GM10248 (cell line): ENCODE measurements around the gene JAG2.

Experiments used
- CTCF ChIA-PET: fragments of 300-600 bp; sonication (Branson Sonifier 250); formaldehyde crosslinking; extraction: SDS; loops from one replicate; lab custom pipeline; 2021; ENCODE audit warnings: antibody characterized with exemption; lab: Yijun Ruan, JAX
- POLR2A ChIA-PET: fragments of 350-650 bp; sonication (Branson Sonifier 250); formaldehyde crosslinking; extraction: SDS; loops from one replicate; lab custom pipeline; 2020; ENCODE audit warnings: antibody characterized with exemption; lab: Yijun Ruan, JAX
- DNase-seq: peaks from one replicate; pipeline ENCODE4 v3.0.0; 2012; ENCODE audit errors: extremely low spot score
- CTCF ChIP-seq: IDR thresholded peaks from 2 replicates; pipeline ENCODE4 v1.5.1; 2012; ENCODE audit warnings: mild to moderate bottlenecking, low read depth; ENCODE audit errors: extremely low read depth, missing control alignments, control extremely low read depth

Gene JAG2

GRCh38 chr14:105150026-105150367 is 18.6 kb downstream of the JAG2 start:
- no peak for TF ChIP-seq CTCF
- CTCF ChIA-PET, result no interaction called here
- no peak for DNase-seq
- POLR2A ChIA-PET, result no interaction called here

- TF ChIP-seq CTCF, result no peak
- CTCF ChIA-PET, result no interaction called here
- POLR2A ChIA-PET, result no interaction called here
- DNase-seq, result no peak
Measured at GRCh38 chr14:105149146-105149781, 19.3 kb downstream of the JAG2 start.

DNA sequence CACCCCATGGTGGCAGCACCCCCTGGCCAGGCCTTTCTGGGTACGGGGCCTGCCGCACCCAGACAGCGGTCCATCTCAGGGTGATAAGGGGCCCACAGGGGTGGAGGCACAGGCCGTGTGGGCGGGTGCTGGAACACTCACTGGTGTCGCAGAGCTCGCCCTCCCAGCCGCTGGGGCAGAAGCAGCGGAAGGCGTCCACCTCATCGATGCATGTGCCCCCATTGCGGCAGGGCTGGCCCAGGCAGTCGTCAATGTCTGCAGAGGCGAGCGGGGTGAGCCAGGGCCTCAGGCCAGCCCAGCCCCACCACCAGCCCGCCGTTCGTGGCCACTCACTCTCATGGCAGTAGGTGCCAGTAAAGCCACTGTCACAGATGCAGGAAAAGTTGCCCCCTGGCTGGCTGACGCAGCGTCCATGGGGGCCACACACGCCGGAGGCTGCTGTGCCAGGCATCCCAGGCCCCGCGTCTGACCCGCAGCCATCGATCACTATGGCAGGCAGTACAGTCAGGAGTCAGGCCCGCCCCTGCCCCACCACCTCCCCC is 19.9 kb downstream of the JAG2 start:
- no peak for TF ChIP-seq CTCF
- CTCF ChIA-PET, result no interaction called here
- DNase-seq, result no peak
- POLR2A ChIA-PET, result no interaction called here

- DNase-seq, result no peak
- CTCF ChIA-PET, result no interaction called here
- POLR2A ChIA-PET, result no interaction called here
- TF ChIP-seq CTCF, result no peak
Measured at GRCh38 chr14:105147671-105148603, 20.6 kb downstream of the JAG2 start.

DNA sequence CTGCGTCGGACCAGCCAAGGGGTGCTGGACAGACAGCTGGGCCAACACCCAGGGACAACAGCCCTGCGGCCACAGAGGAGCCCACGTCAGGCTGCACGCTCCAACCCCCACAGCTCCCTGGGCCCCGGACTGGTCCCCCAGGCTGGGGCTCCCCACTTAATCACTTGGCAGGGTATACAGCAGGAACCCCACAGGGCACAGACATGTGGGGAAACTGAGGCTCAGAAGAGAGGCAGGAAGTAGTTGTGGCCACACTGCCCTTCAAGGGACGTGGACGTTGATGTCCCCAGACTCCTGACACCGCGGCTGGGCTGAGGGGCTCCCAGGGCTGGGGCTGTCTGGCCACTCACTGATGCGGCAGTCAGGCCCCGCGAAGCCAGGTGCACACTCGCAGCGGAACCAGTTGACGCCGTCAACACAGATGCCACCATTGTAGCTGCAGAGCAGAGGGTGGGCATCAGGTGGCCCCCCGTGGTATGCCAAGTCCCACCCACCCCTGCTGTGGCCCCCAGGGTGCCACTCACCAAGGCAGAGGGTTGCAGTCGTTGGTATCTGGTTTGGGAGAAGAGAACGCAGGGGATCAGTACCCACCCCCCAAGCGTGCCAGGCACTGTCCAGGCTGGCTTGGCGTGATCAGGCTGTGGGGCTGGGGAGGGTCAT is 21.5 kb downstream of the JAG2 start:
- no peak for DNase-seq
- CTCF ChIA-PET, result interaction anchor here (1.9 kb wide), 1 partner anchor 57 kb away, joined by 4 read pairs; no protein-coding TSS in a partner anchor
- POLR2A ChIA-PET, result no interaction called here
- TF ChIP-seq CTCF, result no peak
